ENCODE data around the gene ARHGEF3.
A peak's percentile ranks its signal among the peaks of the same experiment; 100 is the strongest.

The ARHGEF3 gene, protein sequence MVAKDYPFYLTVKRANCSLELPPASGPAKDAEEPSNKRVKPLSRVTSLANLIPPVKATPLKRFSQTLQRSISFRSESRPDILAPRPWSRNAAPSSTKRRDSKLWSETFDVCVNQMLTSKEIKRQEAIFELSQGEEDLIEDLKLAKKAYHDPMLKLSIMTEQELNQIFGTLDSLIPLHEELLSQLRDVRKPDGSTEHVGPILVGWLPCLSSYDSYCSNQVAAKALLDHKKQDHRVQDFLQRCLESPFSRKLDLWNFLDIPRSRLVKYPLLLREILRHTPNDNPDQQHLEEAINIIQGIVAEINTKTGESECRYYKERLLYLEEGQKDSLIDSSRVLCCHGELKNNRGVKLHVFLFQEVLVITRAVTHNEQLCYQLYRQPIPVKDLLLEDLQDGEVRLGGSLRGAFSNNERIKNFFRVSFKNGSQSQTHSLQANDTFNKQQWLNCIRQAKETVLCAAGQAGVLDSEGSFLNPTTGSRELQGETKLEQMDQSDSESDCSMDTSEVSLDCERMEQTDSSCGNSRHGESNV

DNA sequence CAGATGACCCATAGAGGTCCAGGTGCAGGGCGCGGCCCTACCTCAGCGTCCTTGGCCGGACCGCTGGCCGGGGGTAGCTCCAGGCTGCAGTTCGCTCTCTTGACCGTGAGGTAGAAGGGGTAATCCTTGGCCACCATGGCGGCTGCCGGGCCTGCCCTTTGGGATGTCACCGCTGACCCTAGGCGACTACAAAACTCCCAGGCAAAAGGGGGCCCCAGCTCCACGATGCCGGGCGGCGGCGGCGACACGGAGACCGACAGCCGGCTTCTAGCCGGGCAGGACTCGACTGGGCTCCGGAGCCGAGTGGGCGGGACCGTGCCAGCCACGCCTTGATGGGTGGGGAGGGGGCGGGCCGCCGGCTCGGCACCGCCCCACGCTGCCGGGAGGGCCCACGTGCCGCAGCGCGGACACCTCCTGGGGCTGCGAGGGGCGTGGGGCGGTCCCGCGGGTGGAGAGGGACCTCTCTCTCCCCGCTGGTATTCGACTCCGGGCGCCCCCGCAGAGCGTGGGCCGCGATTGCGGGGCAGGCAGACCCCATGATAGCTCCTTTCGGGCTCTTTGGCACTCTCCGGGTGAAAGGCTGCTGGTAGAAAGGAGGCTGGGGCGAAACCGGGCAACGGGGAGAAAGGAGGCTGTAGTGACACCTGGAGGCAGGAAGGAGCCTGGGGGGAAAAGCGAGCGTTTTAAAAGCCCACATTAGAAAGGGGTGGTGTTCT, at the start of gene ARHGEF3:
Gene ARHGEF3 (minus strand): TSS at position 288 of the 716 bp plus-strand sequence. CDS start 151 bp downstream, at position 137.
- no peaks in the 10 kb centered on the region for H3K9me2 ChIP-seq (replicated peaks; ENCODE audit: insufficient read depth, low read length)
- H3K4me3 ChIP-seq (ENCODE audit: low read length) = peak within 1 kb of the TSS; percentile 87
- peaks cover 27% of the 10 kb centered on the region for H3K4me1 ChIP-seq (ENCODE audit: low read length)
- H3K9ac ChIP-seq (ENCODE audit: low read length) = peak within 1 kb of the TSS; percentile 49; the same call in 1 of the 2 replicates
- peak; percentile 79 for DNase-seq
- peak within 1 kb of the TSS; percentile 54; the same call in 1 of the 2 replicates for H3K27ac ChIP-seq (ENCODE audit: low read length)
- H3K4me2 ChIP-seq (ENCODE audit: low read depth, low read length) = peak within 1 kb of the TSS; percentile 92
- peak within 1 kb of the TSS; percentile 80 for H2AFZ ChIP-seq (ENCODE audit: low read length)
- H3K27me3 ChIP-seq (replicated peaks; ENCODE audit: insufficient read depth, low read length) = no peaks in the 10 kb centered on the region
- no peaks in the 10 kb centered on the region for H4K20me1 ChIP-seq (ENCODE audit: insufficient read depth, low read length)
- TF ChIP-seq EZH2 (optimal IDR thresholded peaks at IDR 0.05; ENCODE audit: low read depth, low read length) = no peak
- TF ChIP-seq, protein P1, sequence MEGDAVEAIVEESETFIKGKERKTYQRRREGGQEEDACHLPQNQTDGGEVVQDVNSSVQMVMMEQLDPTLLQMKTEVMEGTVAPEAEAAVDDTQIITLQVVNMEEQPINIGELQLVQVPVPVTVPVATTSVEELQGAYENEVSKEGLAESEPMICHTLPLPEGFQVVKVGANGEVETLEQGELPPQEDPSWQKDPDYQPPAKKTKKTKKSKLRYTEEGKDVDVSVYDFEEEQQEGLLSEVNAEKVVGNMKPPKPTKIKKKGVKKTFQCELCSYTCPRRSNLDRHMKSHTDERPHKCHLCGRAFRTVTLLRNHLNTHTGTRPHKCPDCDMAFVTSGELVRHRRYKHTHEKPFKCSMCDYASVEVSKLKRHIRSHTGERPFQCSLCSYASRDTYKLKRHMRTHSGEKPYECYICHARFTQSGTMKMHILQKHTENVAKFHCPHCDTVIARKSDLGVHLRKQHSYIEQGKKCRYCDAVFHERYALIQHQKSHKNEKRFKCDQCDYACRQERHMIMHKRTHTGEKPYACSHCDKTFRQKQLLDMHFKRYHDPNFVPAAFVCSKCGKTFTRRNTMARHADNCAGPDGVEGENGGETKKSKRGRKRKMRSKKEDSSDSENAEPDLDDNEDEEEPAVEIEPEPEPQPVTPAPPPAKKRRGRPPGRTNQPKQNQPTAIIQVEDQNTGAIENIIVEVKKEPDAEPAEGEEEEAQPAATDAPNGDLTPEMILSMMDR (IDR thresholded peaks at IDR 0.05; ENCODE audit: low read length) = peak; percentile 67
- TF ChIP-seq EZH2phosphoT487 (IDR thresholded peaks at IDR 0.05; ENCODE audit: low read length) = no peak
- peaks cover 16% of the 10 kb centered on the region; the same call in 1 of the 2 replicates for H3K79me2 ChIP-seq (ENCODE audit: low read length)
- H3K36me3 ChIP-seq (replicated peaks; ENCODE audit: insufficient read depth, low read length) = no peaks in the 10 kb centered on the region
- H3K9me3 ChIP-seq (replicated peaks; ENCODE audit: insufficient read depth, low read length) = no peaks in the 10 kb centered on the region
- peaks cover 22% of the 10 kb centered on the region for H3F3A ChIP-seq (ENCODE audit: insufficient read depth, low read length)

DNA sequence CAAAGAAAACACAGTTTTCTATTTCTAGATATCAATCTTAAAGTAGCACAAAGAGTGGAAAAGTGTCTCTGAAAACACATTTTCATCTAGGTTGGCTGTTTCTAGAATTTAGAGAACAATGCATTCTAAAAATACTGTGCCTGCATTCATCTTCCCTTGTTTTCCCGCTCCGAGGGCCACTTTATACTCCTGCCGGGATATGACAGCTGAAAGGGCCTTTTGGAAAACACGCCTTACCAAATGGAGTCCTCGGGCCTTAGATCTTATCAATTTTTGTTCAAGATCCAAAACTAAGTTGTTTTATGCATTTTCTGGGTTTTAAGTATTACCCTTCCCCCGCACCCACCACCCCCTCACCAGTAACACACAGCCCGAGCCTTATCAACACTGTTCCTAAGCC, 47.9 kb upstream of the ARHGEF3 start:
- Histone ChIP-seq H4K20me1 (ENCODE audit: insufficient read depth, low read length) (no peaks in the 10 kb centered on the region), H3K4me3 (ENCODE audit: low read length) (no peak overlapping the region), H3K79me2 (ENCODE audit: low read length) (no peaks in the 10 kb centered on the region), H2AFZ (ENCODE audit: low read length) (no peak overlapping the region), H3K27me3 (replicated peaks; ENCODE audit: insufficient read depth, low read length) (no peaks in the 10 kb centered on the region), H3K4me1 (ENCODE audit: low read length) (no peaks in the 10 kb centered on the region), H3K4me2 (ENCODE audit: low read depth, low read length) (no peak overlapping the region), H3K9me2 (replicated peaks; ENCODE audit: insufficient read depth, low read length) (no peaks in the 10 kb centered on the region), H3K36me3 (replicated peaks; ENCODE audit: insufficient read depth, low read length) (no peaks in the 10 kb centered on the region), H3K9me3 (replicated peaks; ENCODE audit: insufficient read depth, low read length) (no peaks in the 10 kb centered on the region), H3K9ac (ENCODE audit: low read length) (no peak overlapping the region), H3K27ac (ENCODE audit: low read length) (no peak overlapping the region), H3F3A (ENCODE audit: insufficient read depth, low read length) (no peaks in the 10 kb centered on the region)
- DNase-seq = no peak
- TF ChIP-seq, protein P1 (IDR thresholded peaks at IDR 0.05; ENCODE audit: low read length) = no peak
- no peak for TF ChIP-seq EZH2phosphoT487 (IDR thresholded peaks at IDR 0.05; ENCODE audit: low read length)
- TF ChIP-seq EZH2 (optimal IDR thresholded peaks at IDR 0.05; ENCODE audit: low read depth, low read length) = no peak

DNA sequence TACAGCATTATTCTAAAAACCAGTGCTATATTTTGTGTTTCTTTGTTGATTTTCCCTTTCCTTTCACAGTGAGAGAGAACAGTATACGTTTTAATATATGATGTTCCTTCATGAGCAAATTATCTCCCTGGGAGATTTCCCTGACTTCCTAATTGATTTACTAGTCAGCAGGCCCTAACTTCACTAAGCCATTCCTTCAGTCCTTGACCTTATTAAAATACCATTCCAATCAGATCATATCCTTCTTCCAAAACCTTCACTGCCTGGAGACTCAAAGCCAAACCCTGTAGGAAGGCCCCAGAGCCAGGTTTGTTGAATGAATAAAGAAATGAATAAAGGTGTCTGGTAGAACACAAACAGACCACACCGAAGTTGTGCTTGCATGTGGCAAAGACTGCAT, 43.8 kb upstream of the ARHGEF3 start:
- TF ChIP-seq EZH2 (optimal IDR thresholded peaks at IDR 0.05; ENCODE audit: low read depth, low read length) (no peak), EZH2phosphoT487 (IDR thresholded peaks at IDR 0.05; ENCODE audit: low read length) (no peak)
- TF ChIP-seq, protein P1 (IDR thresholded peaks at IDR 0.05; ENCODE audit: low read length) = no peak
- H3K4me3 ChIP-seq (ENCODE audit: low read length) = no peak overlapping the region
- no peak overlapping the region for H3K4me2 ChIP-seq (ENCODE audit: low read depth, low read length)
- no peak overlapping the region for H3K9ac ChIP-seq (ENCODE audit: low read length)
- no peaks in the 10 kb centered on the region for H3K36me3 ChIP-seq (replicated peaks; ENCODE audit: insufficient read depth, low read length)
- H4K20me1 ChIP-seq (ENCODE audit: insufficient read depth, low read length) = no peaks in the 10 kb centered on the region
- H3K9me2 ChIP-seq (replicated peaks; ENCODE audit: insufficient read depth, low read length) = no peaks in the 10 kb centered on the region
- H3K9me3 ChIP-seq (replicated peaks; ENCODE audit: insufficient read depth, low read length) = no peaks in the 10 kb centered on the region
- no peak overlapping the region for H2AFZ ChIP-seq (ENCODE audit: low read length)
- no peak overlapping the region for H3K27ac ChIP-seq (ENCODE audit: low read length)
- H3K4me1 ChIP-seq (ENCODE audit: low read length) = no peaks in the 10 kb centered on the region
- H3K27me3 ChIP-seq (replicated peaks; ENCODE audit: insufficient read depth, low read length) = no peaks in the 10 kb centered on the region
- DNase-seq = no peak
- H3K79me2 ChIP-seq (ENCODE audit: low read length) = no peaks in the 10 kb centered on the region
- no peaks in the 10 kb centered on the region for H3F3A ChIP-seq (ENCODE audit: insufficient read depth, low read length)

Data from MM.1S (cell line).